GM12892 (cell line): ENCODE measurements around the gene BLMH.

Source experiments
- POLR2AphosphoS5 ChIP-seq: IDR thresholded peaks from 2 replicates; pipeline ENCODE4 v1.6.1; 2011; ENCODE audit warnings: low read depth, low read length, control low read depth
- TAF1 ChIP-seq: IDR thresholded peaks from 2 replicates; pipeline ENCODE4 v1.6.1; 2011; ENCODE audit warnings: low read depth, mild to moderate bottlenecking, control low read depth, low read length, borderline replicate concordance

- TF ChIP-seq TAF1 = no peak
- TF ChIP-seq POLR2AphosphoS5 = no peak
Measured at GRCh38 chr17:30299000-30299399, 7.3 kb upstream of the BLMH start.
